Mucosa of descending colon (tissue), 3 donors: ENCODE data around the gene WIPI1. TPM values are rescaled to one million over a fixed set of nuclear protein-coding genes. Genes with fewer than 3 reads are reported as not detected.

Experiments used
- ATAC-seq: fragments of 200-7000 bp; cut with Tn5 transposase; one replicate; pipeline ENCODE4 v1.9.1; 2020; ENCODE audit warnings: mild to moderate bottlenecking, moderate library complexity
- DNase-seq, 3 donors: peaks; one replicate each; pipeline ENCODE4 v3.0.0-alpha.2; 2020
- H3K36me3 ChIP-seq: fragments of 200-600 bp; one replicate; pipeline ENCODE4 v1.8.0; 2021; ENCODE audit warnings: low read depth, mild to moderate bottlenecking
- H3K4me1 ChIP-seq: fragments of 200-600 bp; one replicate; pipeline ENCODE4 v1.8.0; 2021; ENCODE audit warnings: low read depth, mild to moderate bottlenecking
- H3K4me3 ChIP-seq: fragments of 200-600 bp; one replicate; pipeline ENCODE4 v1.8.0; 2021; ENCODE audit warnings: mild to moderate bottlenecking
- H3K9me3 ChIP-seq: fragments of 200-600 bp; one replicate; pipeline ENCODE4 v1.8.0; 2021; ENCODE audit warnings: mild to moderate bottlenecking
- intact Hi-C, 2 donors: fragments of 100-400 bp; cut with DNase I in 1 of 2; cut with micrococcal nuclease in 1 of 2; formaldehyde crosslinking; loops; one replicate each; pipeline versions ENCODE4 v1.11.0 to v1.11.1; 2022; cut with DNase I, micrococcal nuclease
- total RNA-seq, 3 donors: library from RNA; stranded (reverse); fragmentation: NEBNext Ultra II Directional in 2 of 3; extraction: Animal tissue kit (Norgen Biotek cat#: 25700) in 2 of 3; gene quantifications; one replicate each; pipeline versions ENCODE4 v1.2.1 to v1.2.4, GENCODE V29; 2021 to 2023
- TF ChIP-seq, protein P1 (sequence below): fragments of 200-600 bp; IDR thresholded peaks from one replicate; pipeline ENCODE4 v1.8.0; 2022; ENCODE audit warnings: antibody characterized with exemption, mild to moderate bottlenecking
- donor health status: DM: no; HTN: no; CAD: no; lungs with moderate emphysema.
- donor health status: DM: no; HTN: no; CAD: no.
- donor health status: DM: no; HTN: yes; CAD: no.

WIPI1 gene
- total RNA-seq, 3 donors from 2014 or later, result 56.0 to 99.3 (median 99.0) TPM

DNA sequence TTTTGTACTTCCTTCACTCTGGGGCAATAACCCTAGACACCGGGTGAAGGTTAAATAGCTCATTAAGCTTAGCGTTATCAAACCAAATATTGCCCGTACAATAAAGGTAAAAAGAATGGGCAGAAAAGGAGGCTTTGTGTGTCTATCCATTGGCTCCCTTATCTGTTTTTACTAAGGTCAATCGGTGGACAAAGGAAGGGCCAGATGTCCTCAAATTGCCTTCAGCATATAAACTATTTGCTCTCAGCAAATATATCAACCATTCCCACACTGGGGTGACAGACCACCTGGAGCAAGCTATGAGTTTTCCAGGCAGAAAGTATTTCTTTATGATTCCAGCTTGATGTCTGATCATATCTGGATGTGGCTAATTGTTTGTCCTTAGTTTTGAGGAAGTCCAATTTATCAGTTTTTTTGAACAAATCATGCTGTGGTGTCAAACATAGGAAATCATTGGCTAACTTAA, 25.3 kb upstream of the WIPI1 start:
- H3K36me3 ChIP-seq, result no peaks in the 10 kb centered on the region
- TF ChIP-seq, protein P1, sequence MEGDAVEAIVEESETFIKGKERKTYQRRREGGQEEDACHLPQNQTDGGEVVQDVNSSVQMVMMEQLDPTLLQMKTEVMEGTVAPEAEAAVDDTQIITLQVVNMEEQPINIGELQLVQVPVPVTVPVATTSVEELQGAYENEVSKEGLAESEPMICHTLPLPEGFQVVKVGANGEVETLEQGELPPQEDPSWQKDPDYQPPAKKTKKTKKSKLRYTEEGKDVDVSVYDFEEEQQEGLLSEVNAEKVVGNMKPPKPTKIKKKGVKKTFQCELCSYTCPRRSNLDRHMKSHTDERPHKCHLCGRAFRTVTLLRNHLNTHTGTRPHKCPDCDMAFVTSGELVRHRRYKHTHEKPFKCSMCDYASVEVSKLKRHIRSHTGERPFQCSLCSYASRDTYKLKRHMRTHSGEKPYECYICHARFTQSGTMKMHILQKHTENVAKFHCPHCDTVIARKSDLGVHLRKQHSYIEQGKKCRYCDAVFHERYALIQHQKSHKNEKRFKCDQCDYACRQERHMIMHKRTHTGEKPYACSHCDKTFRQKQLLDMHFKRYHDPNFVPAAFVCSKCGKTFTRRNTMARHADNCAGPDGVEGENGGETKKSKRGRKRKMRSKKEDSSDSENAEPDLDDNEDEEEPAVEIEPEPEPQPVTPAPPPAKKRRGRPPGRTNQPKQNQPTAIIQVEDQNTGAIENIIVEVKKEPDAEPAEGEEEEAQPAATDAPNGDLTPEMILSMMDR, result no peak
- DNase-seq, result no peak
- intact Hi-C loops, result no loop called here
- no peaks in the 10 kb centered on the region for H3K9me3 ChIP-seq
- peaks cover 7% of the 10 kb centered on the region for H3K4me1 ChIP-seq
- no peak overlapping the region for H3K4me3 ChIP-seq
- ATAC-seq, result peak; percentile 86

DNA sequence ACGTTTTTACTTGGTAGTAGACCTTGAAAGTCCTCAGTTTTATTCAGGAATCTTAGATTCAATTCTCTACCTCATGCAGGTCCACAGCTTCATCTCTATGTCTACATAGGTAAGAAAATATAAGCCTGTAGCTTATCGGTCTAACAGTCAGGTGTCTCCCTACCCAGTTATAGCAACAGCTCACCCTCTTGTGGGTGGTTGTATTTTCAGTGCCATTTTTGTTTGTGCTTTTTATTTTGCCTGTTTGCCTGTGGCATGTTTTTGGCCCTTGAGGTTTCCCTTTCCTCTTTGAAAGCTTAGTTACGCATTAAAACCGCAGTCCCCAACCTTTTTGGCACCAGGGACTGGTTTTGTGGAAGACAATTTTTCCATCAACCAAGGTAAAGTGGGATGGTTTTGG, 23.6 kb upstream of the WIPI1 start:
- H3K9me3 ChIP-seq, result no peaks in the 10 kb centered on the region
- intact Hi-C loops, result no loop called here
- ATAC-seq, result no peak

DNA sequence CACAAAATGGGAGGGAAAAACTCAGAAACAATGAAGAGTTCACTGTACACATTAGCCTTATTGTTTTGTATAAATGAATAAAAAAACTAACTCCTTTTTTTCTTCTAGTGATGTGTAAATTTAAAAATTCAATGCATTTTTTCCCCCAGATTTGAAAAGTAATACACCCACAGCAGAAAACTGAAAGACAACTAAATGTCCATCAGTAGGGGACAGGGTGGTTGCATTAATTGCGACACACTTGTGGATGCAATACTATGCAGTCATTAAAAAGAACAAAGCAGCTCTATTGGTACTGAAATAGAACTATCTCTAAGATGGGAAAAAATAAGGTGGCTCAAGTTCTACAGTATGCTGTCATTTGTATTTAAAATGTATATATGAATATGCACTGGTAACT, 13.7 kb upstream of the WIPI1 start:
- Histone ChIP-seq H3K9me3 (no peaks in the 10 kb centered on the region), H3K4me1 (no peaks in the 10 kb centered on the region), H3K36me3 (no peaks in the 10 kb centered on the region), H3K4me3 (no peak overlapping the region)
- DNase-seq (no peak), ATAC-seq (no peak)
- TF ChIP-seq, protein P1, result no peak
- intact Hi-C loops, result no loop called here

More for the DNA sequence above, 23.6 kb upstream of the WIPI1 start:
- H3K36me3 ChIP-seq, result no peaks in the 10 kb centered on the region
- no peak overlapping the region for H3K4me3 ChIP-seq
- TF ChIP-seq, protein P1, result no peak
- H3K4me1 ChIP-seq, result peaks cover 7% of the 10 kb centered on the region
- no peak for DNase-seq

DNA sequence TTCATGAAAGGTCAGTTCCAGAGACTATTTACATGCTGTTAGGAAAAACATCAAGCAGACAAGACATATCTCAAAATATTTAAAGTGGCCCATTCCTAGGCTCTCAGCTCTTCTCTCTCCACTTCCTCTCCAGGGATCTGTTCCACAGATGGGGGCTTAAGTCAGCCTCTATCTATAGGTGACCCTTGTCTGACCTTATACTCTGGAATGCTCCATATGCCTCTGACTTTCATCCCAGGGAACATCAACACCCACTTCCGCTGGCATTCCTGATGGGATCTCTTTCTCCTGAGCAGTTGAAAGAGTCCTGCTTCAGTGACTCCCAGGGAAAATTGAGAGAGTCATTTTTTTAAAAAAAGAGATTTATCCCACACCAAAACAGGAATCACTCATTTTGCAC, 11.5 kb upstream of the WIPI1 start:
- Histone ChIP-seq H3K4me1 (no peaks in the 10 kb centered on the region), H3K36me3 (no peaks in the 10 kb centered on the region), H3K4me3 (no peak overlapping the region), H3K9me3 (no peaks in the 10 kb centered on the region)
- TF ChIP-seq, protein P1, result no peak
- intact Hi-C loops, result loop anchor here in 1 of 2 donors (10.0 kb wide), 1 partner anchor 204 kb away; no protein-coding TSS in a partner anchor
- ATAC-seq (no peak), DNase-seq (no peak)

DNA sequence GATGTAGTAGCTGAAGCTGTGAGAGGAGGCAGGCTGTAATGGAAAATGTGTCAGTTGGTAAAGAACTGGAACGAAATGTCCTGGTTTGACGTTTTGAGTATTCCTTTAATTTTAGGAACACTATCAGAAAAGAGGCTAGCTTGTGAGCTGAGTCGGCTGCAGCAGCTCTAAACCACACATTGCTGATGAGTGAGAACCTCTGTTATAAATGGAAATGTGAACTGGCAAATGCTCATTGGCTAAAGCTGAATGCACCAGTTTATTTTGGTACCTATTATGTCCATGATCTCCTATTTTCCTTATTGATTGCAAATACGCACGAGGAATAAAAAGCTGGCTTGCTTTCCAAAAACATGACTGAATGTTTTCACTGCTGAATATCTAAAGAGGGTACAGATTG, 11.0 kb upstream of the WIPI1 start:
- TF ChIP-seq, protein P1, result no peak
- Histone ChIP-seq H3K36me3 (no peaks in the 10 kb centered on the region), H3K4me3 (no peak overlapping the region), H3K9me3 (no peaks in the 10 kb centered on the region), H3K4me1 (no peaks in the 10 kb centered on the region)
- DNase-seq (no peak), ATAC-seq (no peak)
- intact Hi-C loops, result loop anchor here in 1 of 2 donors (10.0 kb wide), 1 partner anchor 204 kb away; no protein-coding TSS in a partner anchor
